Stimulated activated CD4-positive, alpha-beta T cell treated with anti-CD3 and anti-CD28 coated beads, Interleukin-2, amount 100 ng/mL, for 48 hours (primary cell): ENCODE results near the gene SPTBN1.
A peak's percentile ranks its signal among the peaks of the same experiment; 100 is the strongest.

ENCODE experiments used
- DNase-seq, 2 donors: peaks; one replicate each; pipeline ENCODE4 v3.0.0-alpha.2; 2020

Gene SPTBN1

GRCh38 chr2:54455563-54456361 lies at the start of gene SPTBN1:
TSS of gene SPTBN1 (plus strand) at chr2:54456327. CDS start at chr2:54526419, 70,092 bp downstream.
- DNase-seq: no peak

GRCh38 chr2:54407693-54408092 lies 48.4 kb upstream of the SPTBN1 start:
- DNase-seq: no peak

GRCh38 chr2:54408288-54408687 lies 47.8 kb upstream of the SPTBN1 start:
- DNase-seq: no peak

- DNase-seq: no peak
These were observed 46.4 kb upstream of the SPTBN1 start for GRCh38 chr2:54409752-54410151.

DNA sequence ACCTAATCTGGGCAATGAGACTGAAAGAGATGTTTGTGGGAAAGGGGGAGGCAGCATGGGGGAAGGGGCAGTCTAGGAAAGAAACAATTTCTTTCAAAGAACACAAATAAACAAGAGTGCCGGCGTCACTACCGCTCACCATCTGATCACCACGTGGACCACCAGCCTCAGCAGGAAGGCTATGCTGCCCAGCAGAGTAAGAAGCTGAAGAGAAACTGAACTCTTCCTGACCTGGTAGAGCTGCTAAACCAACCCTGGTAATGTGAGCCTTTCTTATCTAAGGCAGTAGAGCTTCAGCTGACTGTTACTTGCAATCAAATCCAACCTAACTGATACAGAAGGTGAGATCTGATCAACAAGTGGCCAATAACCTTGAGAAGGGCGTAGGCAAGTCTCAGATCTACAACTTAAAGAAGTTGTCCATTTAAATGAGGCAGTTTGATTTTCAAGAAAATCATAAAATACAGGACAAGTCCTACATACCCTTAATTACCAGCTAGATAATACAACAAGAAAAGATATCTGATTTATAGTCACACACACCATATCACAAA lies 44.2 kb upstream of the SPTBN1 start:
- no peak for DNase-seq

- no peak for DNase-seq
These were observed 39.8 kb upstream of the SPTBN1 start for GRCh38 chr2:54416166-54416813.

- DNase-seq: no peak
These were observed 39.2 kb upstream of the SPTBN1 start for GRCh38 chr2:54416938-54417337.

DNA sequence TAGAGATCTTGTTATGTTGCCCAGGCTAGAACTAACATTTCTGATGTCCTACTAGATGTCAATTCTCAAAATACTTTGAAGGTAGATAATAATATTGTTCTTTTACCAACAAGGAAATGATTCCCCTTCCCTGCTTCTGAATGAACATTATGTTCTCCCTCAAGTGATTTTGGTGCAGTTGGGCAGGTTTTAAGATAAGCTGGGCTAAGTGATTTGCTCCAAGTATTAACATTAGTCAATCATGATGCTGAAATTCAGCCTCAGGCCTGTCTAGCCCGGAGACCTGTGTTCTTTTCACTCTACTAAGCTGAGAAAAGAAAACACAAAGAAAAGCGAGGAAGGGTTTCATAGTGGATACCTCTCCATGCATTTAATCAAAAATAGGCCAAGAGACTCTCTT lies 38.5 kb upstream of the SPTBN1 start:
- DNase-seq: no peak

DNA sequence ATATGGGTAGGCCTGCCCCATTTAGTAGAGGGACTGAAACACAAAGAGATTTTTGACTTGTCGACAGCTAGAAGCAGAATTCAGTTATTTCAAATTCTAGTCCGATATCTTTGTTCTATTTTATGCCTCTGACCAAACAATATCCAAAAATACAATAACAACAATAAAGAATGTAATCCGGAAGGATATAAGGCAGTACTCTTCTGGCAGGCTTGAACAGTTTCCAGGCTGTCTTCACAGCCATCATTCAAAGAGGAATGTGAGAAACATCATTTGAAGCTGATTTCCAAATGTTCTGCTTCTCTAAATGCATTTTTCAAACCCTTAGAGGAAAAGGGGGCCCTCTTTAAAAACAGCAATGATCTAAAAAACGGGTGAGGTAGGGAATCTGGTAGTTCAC lies 36.7 kb upstream of the SPTBN1 start:
- no peak for DNase-seq

GRCh38 chr2:54419855-54420523 lies 36.1 kb upstream of the SPTBN1 start:
- no peak for DNase-seq

GRCh38 chr2:54420524-54421172 lies 35.5 kb upstream of the SPTBN1 start:
- DNase-seq: no peak

GRCh38 chr2:54422072-54422581 lies 34.0 kb upstream of the SPTBN1 start:
- peak in 1 of 2 donors; percentile 18 for DNase-seq

DNA sequence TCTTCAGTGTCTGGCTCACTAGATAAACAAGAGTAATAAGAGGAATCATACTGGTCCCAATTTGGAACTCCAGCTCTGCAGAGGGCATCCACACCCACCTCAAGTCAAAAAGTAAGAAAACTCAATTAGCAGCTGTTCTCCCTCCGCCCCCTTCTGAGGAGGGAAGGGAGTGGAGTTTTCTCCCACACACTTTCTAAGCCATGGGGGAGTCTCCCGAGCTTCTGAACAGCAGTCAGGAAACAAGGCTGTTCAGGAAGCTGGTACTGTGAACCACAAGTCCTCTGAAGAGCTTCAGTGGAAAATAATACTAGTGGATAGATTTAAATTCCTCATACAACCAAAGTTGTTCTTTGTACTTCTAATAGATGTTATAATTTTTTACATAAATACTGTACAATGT lies 32.9 kb upstream of the SPTBN1 start:
- DNase-seq: no peak

GRCh38 chr2:54424555-54425163 lies 31.5 kb upstream of the SPTBN1 start:
- no peak for DNase-seq

DNA sequence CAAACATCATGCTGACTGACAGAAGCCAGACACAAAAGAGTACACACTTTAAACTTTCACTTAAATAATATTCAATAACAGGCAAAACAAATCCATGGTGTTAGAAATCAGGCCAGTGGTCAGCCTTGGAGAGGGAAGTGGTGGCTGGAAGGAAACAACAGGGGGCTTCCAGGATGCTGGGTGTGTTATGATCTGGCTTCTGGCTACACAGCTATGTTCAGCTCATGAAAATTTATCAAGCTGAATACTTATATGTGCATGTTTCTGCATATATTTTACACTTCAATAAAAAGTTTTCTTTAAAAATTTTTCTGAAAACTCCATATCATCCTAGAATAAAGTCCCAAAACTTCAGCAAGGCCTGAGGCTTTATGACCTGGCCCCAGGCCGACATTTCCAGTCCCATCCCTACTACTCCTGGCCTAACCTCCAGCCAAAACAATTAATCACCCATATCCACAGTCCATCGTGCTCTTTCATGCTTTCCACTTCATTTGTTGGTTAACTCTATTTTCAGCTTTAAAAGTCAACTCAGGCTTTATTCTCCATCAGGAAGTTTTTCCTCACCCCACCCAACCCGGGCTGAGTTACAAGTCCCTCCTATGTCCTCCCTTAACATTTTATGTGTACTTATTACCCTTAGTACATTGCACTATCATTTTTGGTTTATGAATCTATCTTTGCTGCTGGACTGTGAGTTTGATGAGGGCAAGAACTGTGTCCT lies 27.9 kb upstream of the SPTBN1 start:
- no peak for DNase-seq

GRCh38 chr2:54429054-54429453 lies 27.1 kb upstream of the SPTBN1 start:
- no peak for DNase-seq

DNA sequence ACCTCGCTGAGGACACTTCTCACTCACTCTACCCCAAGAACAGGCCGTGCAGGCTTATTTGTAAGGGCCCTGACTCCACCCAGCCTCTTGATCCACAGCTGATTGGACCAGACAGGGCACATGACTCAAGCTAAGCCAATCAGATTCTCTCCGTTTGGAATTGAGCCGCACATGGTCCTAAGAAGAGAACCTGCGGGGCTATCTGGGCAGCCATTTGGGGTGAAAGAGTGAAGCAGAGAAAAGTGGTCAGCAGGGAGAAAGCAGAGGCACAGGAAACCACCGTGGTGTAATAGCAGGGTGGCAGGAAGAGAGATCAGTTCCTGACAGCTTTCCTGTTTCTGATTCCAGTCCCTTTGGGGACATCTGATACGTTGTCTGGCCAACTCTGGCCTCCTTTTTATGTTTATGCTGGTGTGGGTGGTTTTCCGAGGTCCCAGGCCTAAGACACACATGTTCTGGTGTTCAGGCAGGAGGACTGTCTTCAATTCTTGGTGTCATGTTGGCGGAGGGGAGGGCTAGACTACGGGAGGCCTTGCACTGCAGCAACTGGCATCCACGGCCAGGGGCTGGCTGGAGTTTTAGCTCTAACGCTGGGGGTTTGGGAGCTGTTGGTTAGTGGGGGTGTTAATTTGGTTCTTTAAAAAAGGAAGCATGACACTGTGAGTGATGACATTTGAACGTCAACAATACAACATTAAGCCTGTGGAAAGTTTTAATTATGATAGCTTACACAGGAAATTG lies 26.1 kb upstream of the SPTBN1 start:
- no peak for DNase-seq

- no peak for DNase-seq
These were observed 25.5 kb upstream of the SPTBN1 start for GRCh38 chr2:54430649-54431048.

DNA sequence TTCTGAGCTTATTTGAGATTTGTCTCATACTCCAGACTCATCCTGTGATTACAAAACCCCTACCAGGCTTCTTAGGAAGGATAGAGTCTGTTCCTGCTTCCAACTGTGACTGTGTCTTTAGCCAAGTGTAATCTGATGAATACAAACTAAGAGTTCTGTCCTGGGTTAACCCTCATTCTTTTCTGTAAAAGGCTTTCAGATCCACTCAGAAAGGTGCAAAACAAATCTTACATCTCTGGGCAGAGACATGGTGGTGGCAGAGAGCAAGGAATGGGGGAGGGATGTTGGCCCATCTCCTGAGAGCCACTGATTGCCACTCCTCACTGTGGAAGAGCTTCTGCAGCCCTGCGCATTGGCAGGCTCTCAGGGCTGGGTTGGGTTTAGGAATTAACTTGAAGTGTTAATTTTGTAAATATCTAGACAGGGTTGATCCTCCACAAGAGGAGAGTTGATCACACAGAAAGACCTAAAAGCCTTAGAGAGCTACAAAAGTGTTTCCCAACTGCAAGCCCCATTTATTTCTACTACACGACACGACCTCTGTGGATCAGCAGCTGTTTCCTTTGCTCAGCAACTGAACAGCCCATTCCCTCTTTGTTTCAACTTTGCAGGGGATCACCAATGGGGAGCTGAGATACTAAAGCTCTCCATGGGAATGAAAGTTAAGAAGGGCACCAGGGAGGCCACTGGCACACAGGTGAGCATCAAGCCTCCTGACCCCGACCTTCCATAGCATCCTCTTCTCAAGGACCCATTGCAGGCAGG lies 23.7 kb upstream of the SPTBN1 start:
- no peak for DNase-seq

DNA sequence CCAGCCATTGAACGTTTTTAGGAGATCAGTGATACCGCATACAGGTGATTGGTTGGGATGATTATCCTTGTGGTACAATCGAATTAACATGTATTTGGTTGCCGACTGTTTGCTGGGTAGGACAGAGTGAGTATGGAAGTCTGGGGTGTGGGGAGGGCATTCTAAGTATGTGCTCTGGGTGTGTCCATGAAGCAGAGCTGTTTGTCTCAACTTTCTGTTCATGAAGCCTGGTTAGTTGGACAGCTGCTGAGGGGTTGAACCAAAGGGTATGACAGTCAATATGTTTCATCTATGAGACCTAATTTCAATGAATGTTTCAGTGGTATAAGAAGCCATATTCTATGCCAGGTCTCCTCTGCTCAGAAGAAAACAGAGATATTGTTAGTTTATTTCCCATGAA lies 21.9 kb upstream of the SPTBN1 start:
- no peak for DNase-seq
